A673 (cell line): ENCODE results near the gene COL4A1.

Source experiments
- EZH2 ChIP-seq: fragments of 200-600 bp; sonication (generic); IDR thresholded peaks from 2 replicates; pipeline ENCODE4 v1.6.1; 2017; ENCODE audit warnings: borderline replicate concordance, low read depth, mild to moderate bottlenecking, mixed read lengths, antibody characterized with exemption, low read length; ENCODE audit not compliant: poor library complexity, severe bottlenecking
- TF ChIP-seq, protein P1 (sequence below): fragments of 300-800, 200-600 bp; sonication (generic); conservative IDR thresholded peaks from 2 replicates; pipeline ENCODE4 v1.5.1; 2017; ENCODE audit warnings: low read depth, mild to moderate bottlenecking, antibody characterized with exemption, low read length, moderate library complexity, mixed read lengths

DNA sequence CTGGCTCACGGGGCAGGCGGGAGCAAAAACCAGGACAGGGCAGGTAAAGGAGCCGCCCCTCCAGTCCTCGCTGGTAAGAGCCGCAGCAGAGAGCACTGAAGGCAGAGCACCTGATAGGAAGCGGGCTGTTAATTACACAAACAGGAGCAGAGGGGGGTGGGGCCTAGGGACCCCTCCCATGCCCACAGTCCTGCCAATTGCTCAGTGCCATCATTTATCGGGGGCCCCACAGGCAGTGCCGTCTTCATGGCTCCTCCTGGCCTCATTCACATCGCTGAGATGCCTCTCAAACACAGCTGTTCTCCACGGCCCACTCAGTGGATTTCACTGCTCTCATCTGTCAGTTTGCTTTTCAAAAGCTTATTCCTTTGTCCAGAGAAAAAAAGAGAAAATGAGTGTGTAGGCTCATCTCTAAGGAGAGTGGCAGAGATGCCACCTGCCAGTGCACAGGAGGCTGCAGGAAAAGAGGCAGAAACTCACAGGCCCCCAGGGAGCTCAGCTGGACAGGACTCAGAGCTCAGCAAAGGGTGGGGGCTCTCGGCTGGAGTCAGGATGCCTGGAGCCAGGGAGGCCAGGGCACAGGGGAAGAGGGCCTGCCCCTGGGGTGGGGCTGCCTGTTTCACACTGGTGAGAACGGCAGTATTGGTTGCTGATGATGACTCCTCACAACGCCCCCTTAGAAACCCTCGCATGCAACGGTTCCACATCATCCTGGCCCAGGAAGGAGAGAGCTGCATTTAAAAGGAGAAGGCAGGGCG, 174.6 kb downstream of the COL4A1 start:
- no peak for TF ChIP-seq EZH2
- TF ChIP-seq, protein P1, sequence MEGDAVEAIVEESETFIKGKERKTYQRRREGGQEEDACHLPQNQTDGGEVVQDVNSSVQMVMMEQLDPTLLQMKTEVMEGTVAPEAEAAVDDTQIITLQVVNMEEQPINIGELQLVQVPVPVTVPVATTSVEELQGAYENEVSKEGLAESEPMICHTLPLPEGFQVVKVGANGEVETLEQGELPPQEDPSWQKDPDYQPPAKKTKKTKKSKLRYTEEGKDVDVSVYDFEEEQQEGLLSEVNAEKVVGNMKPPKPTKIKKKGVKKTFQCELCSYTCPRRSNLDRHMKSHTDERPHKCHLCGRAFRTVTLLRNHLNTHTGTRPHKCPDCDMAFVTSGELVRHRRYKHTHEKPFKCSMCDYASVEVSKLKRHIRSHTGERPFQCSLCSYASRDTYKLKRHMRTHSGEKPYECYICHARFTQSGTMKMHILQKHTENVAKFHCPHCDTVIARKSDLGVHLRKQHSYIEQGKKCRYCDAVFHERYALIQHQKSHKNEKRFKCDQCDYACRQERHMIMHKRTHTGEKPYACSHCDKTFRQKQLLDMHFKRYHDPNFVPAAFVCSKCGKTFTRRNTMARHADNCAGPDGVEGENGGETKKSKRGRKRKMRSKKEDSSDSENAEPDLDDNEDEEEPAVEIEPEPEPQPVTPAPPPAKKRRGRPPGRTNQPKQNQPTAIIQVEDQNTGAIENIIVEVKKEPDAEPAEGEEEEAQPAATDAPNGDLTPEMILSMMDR: no peak
